Panc1 (cell line): Measurements from ENCODE around the gene TADA1. TPM values are rescaled to one million over a fixed set of nuclear protein-coding genes. Genes with fewer than 3 reads are reported as not detected.

Source experiments
- ATAC-seq: fragments of 200-7000 bp; cut with Tn5 transposase; 2 replicates; pipeline ENCODE4 v1.9.1; 2020; ENCODE audit warnings: mild to moderate bottlenecking, moderate library complexity
- BruUV-seq: library from RNA; stranded (reverse); fragments of 400-500 nt; replicated peaks from 2 replicates; lab custom pipeline; 2021; lab: Mats Ljungman, UMichigan
- CTCF ChIA-PET: fragments of 300-600 bp; sonication (Branson Sonifier 250); formaldehyde crosslinking; loops from one replicate; lab custom pipeline; 2022; ENCODE audit warnings: antibody characterized with exemption; lab: Charles Lee
- POLR2A ChIA-PET: fragments of 300-600 bp; sonication (Branson Sonifier 250); formaldehyde crosslinking; loops from one replicate; lab custom pipeline; 2022; ENCODE audit warnings: antibody characterized with exemption; lab: Charles Lee
- DNase-seq: peaks from one replicate; pipeline ENCODE4 v3.0.0-alpha.2; 2010; ENCODE audit warnings: low read depth, low spot score
- H3K27ac ChIP-seq: 2 replicates; pipeline ENCODE4 v1.5.1; 2011; ENCODE audit warnings: mild to moderate bottlenecking, low read length, inconsistent platforms
- H3K27me3 ChIP-seq: fragments of 200-500 bp; sonication (Bioruptor generic); 2 replicates; pipeline ENCODE4 v1.6.0; 2014; ENCODE audit warnings: low read length, inconsistent platforms; ENCODE audit not compliant: control insufficient read depth, insufficient read depth
- H3K36me3 ChIP-seq: fragments of 200-500 bp; sonication (Bioruptor generic); 2 replicates; pipeline ENCODE4 v1.5.1; 2014; ENCODE audit warnings: inconsistent platforms, mild to moderate bottlenecking, low read length, moderate library complexity; ENCODE audit not compliant: control insufficient read depth, insufficient read depth
- H3K4me1 ChIP-seq: 2 replicates; pipeline ENCODE4 v1.5.1; 2011; ENCODE audit warnings: inconsistent platforms, mild to moderate bottlenecking, low read length, moderate library complexity; ENCODE audit not compliant: control insufficient read depth, insufficient read depth
- H3K4me3 ChIP-seq, 2 experiments: 2 replicates each; pipeline ENCODE4 v1.5.1; 2011 to 2012; ENCODE audit warnings: low read depth in 2 of 2, low read length in 2 of 2, mild to moderate bottlenecking in 2 of 2, inconsistent platforms in 1 of 2, moderate library complexity in 1 of 2
- H3K9me3 ChIP-seq: fragments of 200-500 bp; sonication (Bioruptor generic); 2 replicates; pipeline ENCODE4 v1.5.1; 2014; ENCODE audit warnings: low read depth, mild to moderate bottlenecking, inconsistent platforms, low read length, moderate library complexity; ENCODE audit not compliant: control insufficient read depth, insufficient read depth
- POLR2AphosphoS5 ChIP-seq: IDR thresholded peaks from 2 replicates; pipeline ENCODE4 v1.6.1; 2012; ENCODE audit warnings: mild to moderate bottlenecking, low read depth, low read length, moderate library complexity
- REST ChIP-seq, 2 experiments: IDR thresholded peaks; 2 replicates each; pipeline ENCODE4 v1.6.1; 2011 to 2012; ENCODE audit warnings: low read depth in 2 of 2, control low read depth in 1 of 2, low read length in 1 of 2, mild to moderate bottlenecking in 1 of 2, moderate library complexity in 1 of 2; ENCODE audit not compliant: insufficient read depth in 1 of 2
- SIN3A ChIP-seq: IDR thresholded peaks from 2 replicates; pipeline ENCODE4 v1.6.1; 2012; ENCODE audit warnings: low read depth, mild to moderate bottlenecking, low read length, moderate library complexity, borderline replicate concordance; ENCODE audit not compliant: insufficient read depth
- TCF7L2 ChIP-seq: IDR thresholded peaks from 2 replicates; pipeline ENCODE4 v1.6.1; 2011; ENCODE audit warnings: mild to moderate bottlenecking, low read depth, low read length, inconsistent platforms
- in situ Hi-C: cut with HindIII; loops from 2 replicates; pipeline ENCODE4 v1.10.0; 2016; ENCODE audit warnings: low sequenced_read_pairs, low pct_unique_long_range_greater_than_20kb
- intact Hi-C: fragments of 100-400 bp; cut with micrococcal nuclease; formaldehyde crosslinking; loops from one replicate; pipeline ENCODE4 v1.10.0; 2022; ENCODE audit not compliant: unreplicated experiment
- total RNA-seq: library from RNA; stranded (reverse); gene quantifications from one replicate; pipeline ENCODE4 v1.2.1, GENCODE V29; 2021; ENCODE audit not compliant: unreplicated experiment

Gene TADA1
- total RNA-seq, 1 experiment from 2014 or later: 12.3 TPM

- BruUV-seq: no TSS peak
- no peak for ATAC-seq
- in situ Hi-C loops: no loop called here
Measured at GRCh38 chr1:166808952-166809351, 67.1 kb downstream of the TADA1 start.

More at GRCh38 chr1:166808952-166809351, 67.1 kb downstream of the TADA1 start:
- H3K27ac ChIP-seq: no peak overlapping the region
- H3K4me3 ChIP-seq: no peak overlapping the region
- DNase-seq: no peak
- TF ChIP-seq TCF7L2: no peak
- no peak for TF ChIP-seq POLR2AphosphoS5
- no peak for TF ChIP-seq REST (IDR thresholded peaks at IDR 0.05; ENCODE audit: insufficient read depth in 1 of 2, low read depth in 2 of 2, low read length in 1 of 2)
- no peak for TF ChIP-seq SIN3A
- no peaks in the 10 kb centered on the region for H3K4me1 ChIP-seq
- H3K9me3 ChIP-seq: no peaks in the 10 kb centered on the region
- intact Hi-C loops: no loop called here
- ChIA-PET POLR2A (no interaction called here), CTCF (no interaction called here)
- H3K27me3 ChIP-seq: peaks cover 4% of the 10 kb centered on the region
- no peaks in the 10 kb centered on the region for H3K36me3 ChIP-seq

Other genes with a start within 250 kb of the TADA1 start
- gene POGK, start 36.8 kb downstream of the TADA1 start, total RNA-seq: 49.5 TPM
- 0.08 TPM for gene ILDR2, start 99.3 kb upstream of the TADA1 start, total RNA-seq
- gene MAEL, start 113.0 kb upstream of the TADA1 start, total RNA-seq: not detected
- 0.18 TPM for gene GPA33, start 214.1 kb upstream of the TADA1 start, total RNA-seq
- not detected for gene STYXL2, start 217.8 kb upstream of the TADA1 start, total RNA-seq